H1 (cell line): Measurements from ENCODE around the gene RAD9A. TPM values are rescaled to one million over a fixed set of nuclear protein-coding genes. Genes with fewer than 3 reads are reported as not detected.

ENCODE experiments used
- CBX8 ChIP-seq: fragments of 300-800, 300-1000 bp; sonication (generic); IDR thresholded peaks from 2 replicates; pipeline ENCODE4 v1.7.1; 2016; ENCODE audit warnings: low read depth, low read length, borderline replicate concordance
- CHD7 ChIP-seq: fragments of 300-600 bp; sonication (generic); IDR thresholded peaks from 2 replicates; pipeline ENCODE4 v1.7.1; 2012; ENCODE audit warnings: low read length, moderate library complexity, mild to moderate bottlenecking, inconsistent platforms; ENCODE audit not compliant: insufficient replicate concordance
- EGR1 ChIP-seq: IDR thresholded peaks from 2 replicates; pipeline ENCODE4 v1.6.1; 2011; ENCODE audit warnings: low read depth, low read length, borderline replicate concordance
- EP300 ChIP-seq, 2 experiments: IDR thresholded peaks; 1 replicate in 1 of 2; 2 replicates in 1 of 2; pipeline ENCODE4 v1.6.1; 2011 to 2012; ENCODE audit warnings: low read depth in 2 of 2, low read length in 2 of 2, mild to moderate bottlenecking in 2 of 2, borderline replicate concordance in 1 of 2, inconsistent platforms in 1 of 2, moderate library complexity in 1 of 2
- FOSL1 ChIP-seq: IDR thresholded peaks from 2 replicates; pipeline ENCODE4 v1.6.1; 2011; ENCODE audit warnings: mild to moderate bottlenecking, low read depth, low read length, moderate library complexity; ENCODE audit not compliant: insufficient read depth
- KDM1A ChIP-seq: fragments of 200-600, 300-600 bp; sonication (generic); IDR thresholded peaks from 2 replicates; pipeline ENCODE4 v1.7.1; 2016; ENCODE audit warnings: mild to moderate bottlenecking, low read length, borderline replicate concordance
- KDM4A ChIP-seq: IDR thresholded peaks from one replicate; pipeline ENCODE4 v1.7.1; 2012; ENCODE audit warnings: low read depth, mild to moderate bottlenecking, moderate library complexity, low read length, inconsistent platforms; ENCODE audit not compliant: severe bottlenecking
- NRF1 ChIP-seq: IDR thresholded peaks from 2 replicates; pipeline ENCODE4 v1.6.1; 2011; ENCODE audit warnings: mild to moderate bottlenecking, low read depth, low read length, improper control_type of control experiment
- POLR2A ChIP-seq, 2 experiments: IDR thresholded peaks; 1 replicate in 1 of 2; 2 replicates in 1 of 2; pipeline ENCODE4 v1.6.1; 2011; ENCODE audit warnings: low read depth in 2 of 2, low read length in 2 of 2, mild to moderate bottlenecking in 2 of 2; ENCODE audit errors: control extremely low read depth in 1 of 2
- SIX5 ChIP-seq: IDR thresholded peaks from 2 replicates; pipeline ENCODE4 v1.6.1; 2011; ENCODE audit warnings: mild to moderate bottlenecking, low read depth, low read length
- polyA plus RNA-seq, 7 experiments: library from polyadenylated mRNA; depleted of rRNA in 3 of 7; stranded (reverse) in 5 of 7; unstranded in 2 of 7; fragments of >200 nt in 5 of 7; fragments of 200-250 nt in 2 of 7; gene quantifications; 1 replicate in 5 of 7; 2 replicates in 1 of 7; 4 replicates in 1 of 7; pipeline versions ENCODE4 v1.2.1 to v1.2.3, GENCODE V29; 2011 to 2013; ENCODE audit warnings: missing spikeins in 2 of 7, mixed read lengths in 2 of 7
- total RNA-seq: library from RNA; stranded (reverse); fragmentation: NEBNext Ultra II Directional; extraction: Animal tissue kit (Norgen Biotek cat#: 25700); gene quantifications from 2 replicates; pipeline ENCODE4 v1.2.1, GENCODE V29; 2021

The RAD9A gene
- total and polyA plus RNA-seq, 2 of the 8 experiments (the other 6 are each of a cell fraction or from before 2014, with no cell fraction given), result 22.2 to 25.5 TPM

GRCh38 chr11:67391304-67392182, at the start of gene RAD9A (continued):
- TF ChIP-seq CHD7 (no peak), POLR2A (IDR thresholded peaks at IDR 0.05; ENCODE audit: control extremely low read depth in 1 of 2, low read depth in 2 of 2, low read length in 2 of 2) (peak in 1 of 2 experiments; percentile 56; a peak in 2 of 3 replicates), SIX5 (no peak), NRF1 (no peak), KDM1A (no peak), EGR1 (peak; percentile 66), CBX8 (no peak), EP300 (IDR thresholded peaks at IDR 0.05; ENCODE audit: borderline replicate concordance in 1 of 2, low read depth in 2 of 2, low read length in 2 of 2) (peak in 1 of 2 experiments; percentile 78; a peak in 2 of 3 replicates), KDM4A (peak; percentile 65), FOSL1 (no peak)
